HG02759 (cell line): ENCODE measurements around the gene SELENOK.

Source experiments
- ATAC-seq: cut with Tn5 transposase; IDR thresholded peaks from one replicate; pipeline ENCODE4 v1.9.1; 2021; ENCODE audit warnings: mild to moderate bottlenecking, moderate library complexity; ENCODE audit not compliant: unreplicated experiment

The SELENOK gene

DNA sequence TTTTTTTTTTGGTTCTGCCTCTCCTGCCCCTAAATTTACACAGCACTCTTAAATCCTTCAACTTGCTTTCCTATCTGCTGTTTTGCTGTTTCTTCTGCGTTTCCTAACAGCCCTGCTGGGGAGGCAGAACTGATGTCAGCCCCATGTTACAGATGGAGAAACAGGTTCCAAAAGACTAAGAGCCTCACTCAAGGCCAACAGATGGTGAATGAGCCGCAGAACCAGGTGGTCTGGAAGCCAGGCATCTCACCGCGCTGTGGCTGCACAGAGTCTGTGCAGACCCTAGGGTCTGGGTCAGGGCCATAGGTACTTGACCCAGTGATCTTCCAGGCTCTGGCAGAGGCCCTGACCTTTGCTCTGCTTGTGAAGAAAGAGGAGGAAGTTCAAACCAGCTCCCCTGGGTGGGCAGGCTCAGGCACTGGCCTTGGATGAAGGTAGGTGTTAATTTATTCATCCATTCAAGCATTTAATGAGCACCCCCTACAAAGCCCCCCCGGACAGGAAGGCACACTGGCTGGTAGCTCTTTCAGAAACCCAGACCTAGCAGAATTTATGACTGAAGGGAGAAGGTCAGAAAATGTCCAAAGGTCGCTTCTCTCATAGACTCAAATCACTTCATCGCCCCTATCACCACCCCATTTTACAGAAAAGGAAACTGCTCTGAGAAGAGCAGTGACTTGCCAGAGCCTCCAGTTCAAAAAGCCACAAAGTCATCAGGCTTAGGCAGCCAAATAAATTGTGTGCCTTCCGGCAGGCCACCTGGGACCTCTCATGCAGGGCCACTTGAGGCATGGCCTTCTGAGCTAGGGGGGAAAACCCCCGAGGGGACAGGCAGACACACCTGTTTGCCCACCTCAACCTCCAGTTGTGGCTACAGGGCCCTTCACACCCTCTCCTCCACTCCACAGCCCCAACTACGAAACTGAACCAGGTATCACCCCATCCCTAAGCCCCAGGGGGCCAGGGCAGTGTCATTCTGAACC, 48.2 kb downstream of the SELENOK start:
- peak; percentile 46 for ATAC-seq

DNA sequence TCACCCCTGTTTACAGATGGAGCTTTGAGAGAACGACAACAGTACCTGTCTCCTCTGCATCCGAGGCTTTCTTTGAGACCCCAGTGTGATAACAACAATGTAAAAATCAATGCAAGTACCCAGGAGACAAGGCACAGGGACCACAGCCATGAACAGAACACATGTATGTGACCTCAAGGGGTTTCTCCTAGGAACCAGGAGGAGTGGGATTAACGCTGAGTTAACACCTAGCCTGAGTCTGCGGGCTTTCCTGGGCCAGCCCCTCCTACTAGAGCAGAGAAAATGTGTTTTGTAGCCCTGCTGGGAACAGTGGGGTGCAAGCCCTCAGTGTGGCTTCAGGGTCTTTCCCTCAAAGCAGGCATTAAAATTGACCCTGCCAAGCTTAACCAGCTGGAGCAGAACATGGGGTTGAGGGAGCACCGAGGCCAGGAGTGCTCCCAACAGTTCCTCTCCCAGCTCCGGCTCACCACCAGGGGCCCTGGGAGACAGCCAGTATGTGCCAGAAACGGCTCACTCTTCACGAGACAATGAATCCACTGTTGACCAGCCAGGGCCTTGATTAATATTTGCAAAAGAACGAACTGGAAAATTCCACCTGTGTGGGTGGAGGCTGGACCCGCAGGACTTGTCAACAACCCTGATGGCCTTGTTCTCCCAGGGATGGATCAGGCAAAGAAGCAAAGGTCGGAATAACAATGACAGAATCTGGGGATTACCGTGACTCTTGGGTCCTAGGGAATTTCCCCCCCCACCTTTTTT, 49.0 kb downstream of the SELENOK start:
- ATAC-seq, result no peak

DNA sequence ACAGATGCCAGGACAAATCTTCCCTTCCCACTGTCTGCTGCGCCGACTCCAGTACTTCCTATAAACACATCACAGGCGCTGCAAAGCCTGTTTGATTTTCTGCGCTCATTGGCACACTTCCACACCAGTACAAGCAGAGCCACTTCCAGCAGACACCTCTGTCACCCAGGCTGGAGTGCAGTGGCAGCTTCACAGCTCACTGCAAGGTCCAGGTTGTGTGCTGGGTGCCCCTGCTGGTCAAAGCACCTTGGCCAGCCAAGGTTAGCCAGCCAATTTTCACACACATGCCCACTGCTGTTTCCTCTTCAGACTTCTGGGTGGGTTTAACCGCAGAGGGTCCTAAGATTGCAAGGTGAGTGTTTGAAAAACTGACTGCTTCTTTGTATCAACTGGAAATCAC, 50.4 kb downstream of the SELENOK start:
- ATAC-seq, result no peak

DNA sequence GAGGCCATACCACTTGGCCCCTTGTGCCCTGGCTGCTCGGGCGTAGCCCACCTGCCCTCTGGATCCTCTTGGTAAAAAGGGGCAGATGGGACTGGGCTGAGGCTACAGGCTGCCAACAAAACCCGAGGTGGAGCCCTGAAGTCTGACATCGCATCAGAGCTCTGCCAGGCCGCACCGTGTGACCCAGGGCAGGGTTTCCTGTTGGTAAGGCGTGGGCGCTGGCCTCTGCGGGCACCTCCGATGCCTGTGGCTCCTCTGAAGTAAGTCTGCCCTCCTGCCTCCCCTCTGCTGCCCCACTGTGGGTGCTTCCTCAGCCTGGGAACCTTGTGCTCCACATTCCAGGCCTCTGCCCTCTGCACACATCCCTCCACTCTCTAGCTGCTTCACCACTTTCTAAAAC, 54.3 kb downstream of the SELENOK start:
- no peak for ATAC-seq

DNA sequence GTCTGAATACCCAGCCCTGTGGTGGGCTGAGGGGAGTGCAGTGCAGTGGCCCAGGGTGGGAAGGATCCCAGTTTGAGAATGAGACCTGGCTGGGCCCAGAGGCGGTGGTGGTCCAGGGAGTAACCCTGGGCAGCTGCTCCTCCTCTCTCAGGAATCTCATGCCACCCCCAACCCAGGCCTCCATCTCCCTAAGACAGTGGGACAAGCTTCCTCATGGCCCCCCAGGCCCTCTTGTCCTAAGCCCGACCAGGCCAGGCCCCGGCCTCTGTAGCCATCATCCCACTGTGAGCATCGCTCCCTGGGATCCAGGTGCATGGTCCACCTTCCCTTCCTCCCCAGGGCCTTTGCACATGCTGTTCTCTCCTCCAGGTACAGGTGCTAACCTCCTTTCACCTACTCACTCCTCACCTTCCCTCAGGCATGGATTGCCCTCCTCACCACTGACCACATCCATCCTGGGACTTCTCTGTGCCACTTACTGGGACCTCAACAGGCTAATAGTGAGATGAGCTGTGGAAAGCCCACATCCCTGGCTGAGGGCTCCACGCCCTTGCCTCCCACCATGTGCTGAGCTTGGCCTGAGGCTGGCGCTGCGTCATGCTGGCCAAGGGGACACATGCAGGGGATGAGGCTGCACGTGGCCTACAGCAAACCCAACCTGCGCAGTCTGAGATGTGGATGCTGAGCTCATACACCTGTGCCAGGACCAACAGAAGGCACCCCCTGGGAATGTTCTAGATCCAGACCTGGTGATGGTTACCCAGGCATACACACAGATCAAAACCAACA, 55.4 kb downstream of the SELENOK start:
- no peak for ATAC-seq

DNA sequence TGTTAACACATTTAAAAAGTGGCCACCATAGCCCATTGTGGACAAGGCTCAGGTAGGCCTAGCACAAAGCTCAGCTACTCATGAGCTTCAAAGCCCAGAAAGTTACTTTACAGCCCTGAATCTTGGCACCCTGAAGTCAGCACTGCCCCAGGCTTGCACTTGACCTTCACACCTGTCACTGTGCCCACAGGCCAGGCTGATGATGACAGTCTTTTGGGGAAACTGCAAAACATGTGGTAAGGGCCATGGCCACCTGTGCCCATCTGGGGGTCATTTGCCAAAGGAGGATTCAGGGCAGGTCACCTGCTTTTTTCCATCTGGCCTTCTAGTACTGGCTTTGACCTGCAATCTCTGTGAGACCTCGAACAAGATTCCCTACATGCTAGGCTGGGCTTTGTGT, 56.4 kb downstream of the SELENOK start:
- ATAC-seq, result no peak

DNA sequence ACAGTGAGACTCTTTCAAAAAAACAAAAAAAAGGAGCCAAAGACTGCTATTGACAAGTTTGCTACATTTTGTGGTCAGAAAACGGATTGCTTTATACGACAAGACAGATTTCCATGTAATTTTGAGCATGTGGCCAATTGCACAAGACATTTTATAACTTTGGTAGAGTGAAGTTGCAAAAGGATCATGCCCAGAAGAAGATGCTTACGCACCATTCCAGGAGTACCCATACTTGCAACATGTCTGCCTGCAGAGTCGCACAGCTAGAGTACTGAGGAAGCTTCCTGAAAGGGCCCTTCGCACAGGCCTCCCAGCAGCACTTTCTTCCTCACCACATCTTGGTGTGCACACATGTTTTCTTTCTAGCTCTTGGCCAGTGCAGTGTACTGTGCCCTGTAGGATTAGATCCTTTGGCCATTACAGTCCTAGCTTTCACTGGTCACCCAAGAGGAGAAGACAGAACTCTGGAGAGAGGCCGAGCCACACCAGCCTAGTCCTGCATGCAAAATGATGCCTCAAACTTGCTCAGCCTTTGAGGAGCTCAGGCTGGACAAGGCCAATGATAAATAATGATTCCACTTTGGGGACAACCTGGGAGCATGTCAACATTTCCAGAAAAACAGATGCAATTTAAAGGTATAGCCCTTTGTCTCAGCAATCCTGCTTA, 57.1 kb downstream of the SELENOK start:
- no peak for ATAC-seq
